SU-DHL-6 (cell line): ENCODE data around the gene ETV1.

Source experiments
- CTCF ChIP-seq: fragments of 200-600 bp; sonication (generic); IDR thresholded peaks from one replicate; pipeline ENCODE4 v1.5.1; 2017; ENCODE audit warnings: antibody characterized with exemption, mild to moderate bottlenecking, low read length, moderate library complexity; ENCODE audit not compliant: insufficient read depth, poor library complexity, severe bottlenecking
- EZH2phosphoT487 ChIP-seq: fragments of 200-600 bp; sonication (generic), shearing (Covaris generic); conservative IDR thresholded peaks from 2 replicates; pipeline ENCODE4 v1.6.1; 2018; ENCODE audit warnings: mild to moderate bottlenecking, antibody characterized with exemption, low read length, moderate library complexity, mixed read lengths

GRCh38 chr7:13880789-13881188 lies 108.7 kb downstream of the ETV1 start:
- TF ChIP-seq CTCF, result no peak
- TF ChIP-seq EZH2phosphoT487, result no peak
